ENCODE results near the gene MRPL24. TPM values are rescaled to one million over a fixed set of nuclear protein-coding genes. Genes with fewer than 3 reads are reported as not detected.

MRPL24 gene
- polyA plus RNA-seq, 2 of the 4 experiments (the other 2 are of a cell fraction) = 170 to 198 TPM

GRCh38 chr1:156703741-156704140, 37.1 kb downstream of the MRPL24 start:
- peak overlapping the region; percentile 99; the same call in 1 of the 3 replicates for H3K4me2 ChIP-seq
- no peak for DNase-seq (ENCODE audit: low read depth in 1 of 2, low spot score in 1 of 2)
- no peak for ATAC-seq
- POLR2A ChIA-PET = no interaction called here
- H3K9me3 ChIP-seq = no peaks in the 10 kb centered on the region
- CTCF ChIA-PET = interaction anchor here (0.6 to 52.1 kb wide), 9 partner anchors 10 to 224 kb away, joined by 3 to 2258 read pairs (median 4); partner anchors contain the start of genes CRABP2, HAPLN2, ISG20L2 and METTL25B
- WGBS (ENCODE audit: missing lambda C conversion rate) = 45% methylated on average over 4 of the region's 4 CpGs
- TF ChIP-seq ZNF302 (CRISPR knock-in tag; IDR thresholded peaks at IDR 0.05) (no peak), HDAC2 (IDR thresholded peaks at IDR 0.05) (no peak), EP300 (IDR thresholded peaks at IDR 0.05) (no peak), EHMT2 (IDR thresholded peaks at IDR 0.05; ENCODE audit: low read depth) (no peak), CEBPB (IDR thresholded peaks at IDR 0.05) (no peak), BHLHE40 (IDR thresholded peaks at IDR 0.05; ENCODE audit: low read depth, low read length) (no peak), HOXB13 (CRISPR knock-in tag; IDR thresholded peaks at IDR 0.05; ENCODE audit: low read depth) (no peak), MYC (IDR thresholded peaks at IDR 0.05; ENCODE audit: borderline replicate concordance, low read length) (no peak), JUN (IDR thresholded peaks at IDR 0.05) (no peak), ZSCAN20 (CRISPR knock-in tag; IDR thresholded peaks at IDR 0.05) (no peak), ZFP36 (IDR thresholded peaks at IDR 0.05; ENCODE audit: borderline replicate concordance, partially characterized antibody) (no peak), ELK1 (IDR thresholded peaks at IDR 0.05; ENCODE audit: low read depth, low read length) (no peak), TFCP2L1 (CRISPR knock-in tag; IDR thresholded peaks at IDR 0.05) (no peak), NFE2L2 (conservative IDR thresholded peaks at IDR 0.05; ENCODE audit: low read length) (no peak), E2F6 (IDR thresholded peaks at IDR 0.05; ENCODE audit: borderline replicate concordance, low read depth) (no peak), CBX8 (IDR thresholded peaks at IDR 0.05) (no peak), KDM1A (IDR thresholded peaks at IDR 0.05; ENCODE audit: low read depth) (no peak), RFX5 (IDR thresholded peaks at IDR 0.05) (no peak)
- TF ChIP-seq, protein P1, sequence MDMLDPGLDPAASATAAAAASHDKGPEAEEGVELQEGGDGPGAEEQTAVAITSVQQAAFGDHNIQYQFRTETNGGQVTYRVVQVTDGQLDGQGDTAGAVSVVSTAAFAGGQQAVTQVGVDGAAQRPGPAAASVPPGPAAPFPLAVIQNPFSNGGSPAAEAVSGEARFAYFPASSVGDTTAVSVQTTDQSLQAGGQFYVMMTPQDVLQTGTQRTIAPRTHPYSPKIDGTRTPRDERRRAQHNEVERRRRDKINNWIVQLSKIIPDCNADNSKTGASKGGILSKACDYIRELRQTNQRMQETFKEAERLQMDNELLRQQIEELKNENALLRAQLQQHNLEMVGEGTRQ (IDR thresholded peaks at IDR 0.05) = no peak
- H3K4me1 ChIP-seq = peaks cover 39% of the 10 kb centered on the region
- 0 out of 6 replicates have a peak overlapping the region, but pooled peaks of 1 of the 2 experiments have one; percentile 2 for H3K27ac ChIP-seq
- H3K4me3 ChIP-seq = no peak overlapping the region
- no peak for FAIRE-seq

DNA sequence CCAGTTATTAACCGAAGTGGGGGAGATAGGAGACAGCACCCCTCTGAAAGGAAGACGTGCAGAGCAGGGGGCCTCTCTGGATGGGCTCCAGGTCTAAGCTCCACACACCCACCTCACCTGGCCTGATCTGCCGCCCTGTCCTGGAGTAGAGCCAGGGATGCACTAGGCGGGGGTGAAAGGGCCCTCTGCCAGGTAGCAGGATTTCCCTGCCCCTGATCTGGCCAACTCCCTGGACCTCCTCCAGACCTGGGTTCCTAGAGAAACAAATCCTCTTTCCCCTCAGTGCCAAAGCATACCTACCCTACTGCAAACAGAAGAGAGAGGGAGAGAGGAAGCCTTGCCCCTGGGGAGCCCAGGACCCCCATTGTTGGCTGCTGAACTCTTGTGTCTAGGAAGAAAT, 37.6 kb downstream of the MRPL24 start:
- DNase-seq (ENCODE audit: low read depth in 1 of 2, low spot score in 1 of 2) = no peak
- ChIA-PET CTCF (interaction anchor here (0.6 to 52.1 kb wide), 9 partner anchors 10 to 225 kb away, joined by 3 to 2258 read pairs (median 4); partner anchors contain the start of genes CRABP2, HAPLN2, ISG20L2 and METTL25B), POLR2A (no interaction called here)
- TF ChIP-seq CBX8 (IDR thresholded peaks at IDR 0.05) (no peak), JUNB (IDR thresholded peaks at IDR 0.05) (no peak)
- Histone ChIP-seq H3K4me3 (no peak overlapping the region), H3K4me2 (no peak overlapping the region), H3K27ac (no peak overlapping the region), H3K9me3 (no peaks in the 10 kb centered on the region), H3K4me1 (peaks cover 39% of the 10 kb centered on the region)
- WGBS (ENCODE audit: missing lambda C conversion rate) = 96% methylated on average over 3 of the region's 4 CpGs
- ATAC-seq = no peak
- FAIRE-seq = no peak

DNA sequence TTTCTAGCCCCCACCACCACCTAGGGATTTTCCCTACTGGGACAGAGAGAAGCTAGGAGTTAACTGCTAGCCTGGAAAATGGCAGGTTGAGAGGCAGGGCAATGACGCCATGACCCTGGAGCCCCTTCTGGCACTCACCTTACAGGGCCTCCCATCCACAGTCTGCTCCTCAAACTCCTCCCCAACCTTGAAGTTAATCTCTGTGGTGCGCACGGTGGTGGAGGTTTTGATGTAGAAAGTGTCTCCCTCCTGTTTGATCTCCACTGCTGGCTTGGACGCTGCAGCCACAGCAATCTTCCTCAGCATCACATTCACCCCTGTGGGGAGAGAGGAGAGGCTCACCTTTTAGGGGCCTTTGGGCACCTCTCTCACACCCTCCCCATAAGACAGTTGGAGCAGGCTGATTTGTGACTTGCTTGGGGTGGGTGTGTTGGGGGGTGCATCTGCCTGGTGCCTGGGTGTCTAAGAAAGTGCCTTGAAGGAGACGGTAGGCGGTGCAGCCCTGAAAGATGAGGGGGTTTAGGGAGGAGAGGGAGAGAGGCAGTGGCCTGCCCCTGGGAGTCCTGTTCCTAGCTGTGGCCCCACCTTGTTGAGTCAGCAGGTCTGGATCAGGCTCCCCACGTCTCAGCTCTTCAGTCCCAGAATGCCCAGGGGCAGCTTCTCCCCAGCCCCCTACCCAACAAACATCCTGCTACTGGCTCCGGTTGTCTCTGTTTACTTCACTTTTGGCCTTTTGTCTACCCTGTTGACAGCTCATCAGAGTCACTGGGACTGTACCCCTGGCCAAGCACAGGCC, 40.0 kb downstream of the MRPL24 start:
- CTCF ChIA-PET = interaction anchor here (0.8 to 52.1 kb wide), 5 partner anchors 7 to 189 kb away, joined by 3 to 2258 read pairs (median 5); partner anchors contain the start of genes CRABP2, ISG20L2, METTL25B and NES
- no peak for ATAC-seq
- Histone ChIP-seq H3K9me3 (no peaks in the 10 kb centered on the region), H3K4me1 (peaks cover 24% of the 10 kb centered on the region), H3K4me3 (no peak overlapping the region), H3K4me2 (no peak overlapping the region), H3K27ac (no peak overlapping the region)
- POLR2A ChIA-PET = interaction anchor here (0.6 kb wide), 1 partner anchor 35 kb away, joined by 5 read pairs; no protein-coding TSS in a partner anchor
- WGBS (ENCODE audit: missing lambda C conversion rate) = 81% methylated on average over 8 of the region's 8 CpGs
- no peak for FAIRE-seq
- no peak for DNase-seq (ENCODE audit: low read depth in 1 of 2, low spot score in 1 of 2)
- TF ChIP-seq MAFK (IDR thresholded peaks at IDR 0.05; ENCODE audit: partially characterized antibody) = peak; percentile 24
- TF ChIP-seq EHMT2 (IDR thresholded peaks at IDR 0.05; ENCODE audit: low read depth) = no peak

All from A549 (cell line).